HepG2 (cell line): ENCODE measurements around the gene PERCC1. TPM values are rescaled to one million over a fixed set of nuclear protein-coding genes. Genes with fewer than 3 reads are reported as not detected.
A peak's percentile ranks its signal among the peaks of the same experiment; 100 is the strongest.

ENCODE experiments used
- BCLAF1 ChIP-seq: fragments of 450-650 bp; IDR thresholded peaks from 2 replicates; pipeline ENCODE4 v1.6.1; 2017; ENCODE audit warnings: mild to moderate bottlenecking
- CBX5 ChIP-seq: sonication (generic); formaldehyde crosslinking; IDR thresholded peaks from 2 replicates; pipeline ENCODE4 v1.4.0; 2020; ENCODE audit warnings: missing genetic modification reagents, borderline replicate concordance
- CEBPB ChIP-seq: IDR thresholded peaks from 2 replicates; pipeline ENCODE4 v1.6.1; 2011; ENCODE audit warnings: low read depth, low read length, improper control_type of control experiment, borderline replicate concordance
- CREBL2 ChIP-seq: sonication (generic); formaldehyde crosslinking; IDR thresholded peaks from 2 replicates; pipeline ENCODE4 v1.8.1; 2023; ENCODE audit warnings: missing genetic modification reagents, mild to moderate bottlenecking, borderline replicate concordance
- JUN ChIP-seq: sonication (generic); formaldehyde crosslinking; IDR thresholded peaks from 2 replicates; pipeline ENCODE4 v1.4.0; 2020; ENCODE audit warnings: mild to moderate bottlenecking, missing genetic modification reagents
- KAT2B ChIP-seq: fragments of 150-350 bp; IDR thresholded peaks from 2 replicates; pipeline ENCODE4 v1.6.1; 2014; ENCODE audit warnings: low read depth, low read length, borderline replicate concordance
- MTA3 ChIP-seq: sonication (generic); formaldehyde crosslinking; IDR thresholded peaks from 2 replicates; pipeline ENCODE4 v1.4.0; 2020; ENCODE audit warnings: missing genetic modification reagents
- PAF1 ChIP-seq: IDR thresholded peaks from 2 replicates; pipeline ENCODE4 v1.6.1; 2016; ENCODE audit warnings: missing genetic modification reagents, missing compliant biosample characterization
- TBL1XR1 ChIP-seq: fragments of 150-350 bp; IDR thresholded peaks from 2 replicates; pipeline ENCODE4 v1.6.1; 2014; ENCODE audit warnings: borderline replicate concordance, low read length; ENCODE audit not compliant: partially characterized antibody
- TBX3 ChIP-seq: fragments of 450-650 bp; IDR thresholded peaks from 2 replicates; pipeline ENCODE4 v1.6.1; 2017; ENCODE audit warnings: antibody characterized with exemption, mild to moderate bottlenecking, inconsistent platforms, borderline replicate concordance
- XBP1 ChIP-seq: sonication (generic); formaldehyde crosslinking; IDR thresholded peaks from 2 replicates; pipeline ENCODE4 v1.5.0; 2020; ENCODE audit warnings: missing genetic modification reagents
- ZBTB7A ChIP-seq: sonication (generic); formaldehyde crosslinking; IDR thresholded peaks from 2 replicates; pipeline ENCODE4 v1.8.0; 2022; ENCODE audit warnings: mild to moderate bottlenecking, missing genetic modification reagents
- ZNF138 ChIP-seq: sonication (generic); formaldehyde crosslinking; IDR thresholded peaks from 2 replicates; pipeline ENCODE4 v1.5.0; 2020; ENCODE audit warnings: mild to moderate bottlenecking, low read depth, missing genetic modification reagents
- ZNF205 ChIP-seq: IDR thresholded peaks from 2 replicates; pipeline ENCODE4 v1.6.1; 2018; ENCODE audit warnings: missing biosample characterization, missing genetic modification reagents
- ZNF251 ChIP-seq: sonication (generic); formaldehyde crosslinking; IDR thresholded peaks from 2 replicates; pipeline ENCODE4 v1.9.0; 2021; ENCODE audit warnings: mild to moderate bottlenecking, missing genetic modification reagents
- ZNF292 ChIP-seq: sonication (generic); formaldehyde crosslinking; IDR thresholded peaks from 2 replicates; pipeline ENCODE4 v1.8.1; 2022; ENCODE audit warnings: mild to moderate bottlenecking, low read depth, missing genetic modification reagents, borderline replicate concordance
- ZNF317 ChIP-seq: sonication (generic); formaldehyde crosslinking; IDR thresholded peaks from 2 replicates; pipeline ENCODE4 v1.5.0; 2020; ENCODE audit warnings: mild to moderate bottlenecking, missing genetic modification reagents
- ZNF350 ChIP-seq: sonication (generic); formaldehyde crosslinking; IDR thresholded peaks from 2 replicates; pipeline ENCODE4 v1.4.0; 2020; ENCODE audit warnings: mild to moderate bottlenecking, low read depth, missing genetic modification reagents, borderline replicate concordance
- ZNF484 ChIP-seq: sonication (generic); formaldehyde crosslinking; IDR thresholded peaks from 2 replicates; pipeline ENCODE4 v1.5.1; 2020; ENCODE audit warnings: mild to moderate bottlenecking, low read depth, missing genetic modification reagents, borderline replicate concordance
- ZNF496 ChIP-seq: sonication (generic); formaldehyde crosslinking; IDR thresholded peaks from 2 replicates; pipeline ENCODE4 v1.8.1; 2023; ENCODE audit warnings: mild to moderate bottlenecking, moderate library complexity, missing genetic modification reagents; ENCODE audit not compliant: insufficient replicate concordance
- ZNF776 ChIP-seq: sonication (generic); formaldehyde crosslinking; IDR thresholded peaks from 2 replicates; pipeline ENCODE4 v1.4.0; 2020; ENCODE audit warnings: mild to moderate bottlenecking, missing genetic modification reagents
- ZSCAN30 ChIP-seq: sonication (generic); formaldehyde crosslinking; IDR thresholded peaks from 2 replicates; pipeline ENCODE4 v1.5.0; 2020; ENCODE audit warnings: mild to moderate bottlenecking, missing genetic modification reagents
- polyA plus RNA-seq, 8 experiments: library from polyadenylated mRNA; depleted of rRNA in 3 of 8; stranded (reverse) in 7 of 8; unstranded in 1 of 8; fragments of >200 nt; fragmentation: Illumina TruSeq in 4 of 8; extraction: Trizol in 4 of 8; gene quantifications; 2 replicates each; pipeline versions ENCODE4 v1.2.1 to v1.2.3, GENCODE V29; 2011 to 2016; ENCODE audit warnings: low read depth in 4 of 8, missing spikeins in 1 of 8, mixed read lengths in 1 of 8; ENCODE audit not compliant: insufficient read depth in 1 of 8
- total RNA-seq, 5 experiments: library from RNA; depleted of rRNA; stranded (reverse); fragments of >200 nt; fragmentation: Illumina TruSeq; extraction: Trizol; gene quantifications; 2 replicates each; pipeline ENCODE4 v1.2.3, GENCODE V29; 2016; ENCODE audit warnings: low read depth in 1 of 5
- TF ChIP-seq, protein P1 (sequence below): sonication (generic); formaldehyde crosslinking; conservative IDR thresholded peaks from 2 replicates; pipeline ENCODE4 v1.4.0; 2020; ENCODE audit warnings: missing genetic modification reagents
- TF ChIP-seq, protein P2 (sequence below): sonication (generic); formaldehyde crosslinking; IDR thresholded peaks from 2 replicates; pipeline ENCODE4 v1.8.1; 2023; ENCODE audit warnings: mild to moderate bottlenecking, missing genetic modification reagents

The PERCC1 gene
- total and polyA plus RNA-seq, 2 of the 13 experiments (the other 11 are each of a cell fraction or from before 2014, with no cell fraction given), result 0.15 TPM; not detected in 1

GRCh38 chr16:1474796-1475551, 44.1 kb downstream of the PERCC1 start, which contains the start of gene CLCN7 (continued):
- TF ChIP-seq TBL1XR1 (no peak), BCLAF1 (no peak), ZSCAN30 (0 out of 2 replicates have a peak, but pooled peaks have one; percentile 75), PAF1 (CRISPR knock-in tag) (no peak), ZNF205 (CRISPR knock-in tag) (peak; percentile 88; the same call in 1 of the 2 replicates), CBX5 (peak; percentile 26; the same call in 1 of the 2 replicates), KAT2B (no peak), CREBL2 (CRISPR knock-in tag) (peak; percentile 93; the same call in 1 of the 2 replicates), CEBPB (no peak), ZBTB7A (peak; percentile 48; the same call in 1 of the 2 replicates), ZNF251 (CRISPR knock-in tag) (no peak), ZNF317 (CRISPR knock-in tag) (no peak), JUN (CRISPR knock-in tag) (peak; percentile 77), ZNF350 (CRISPR knock-in tag) (no peak), TBX3 (no peak), XBP1 (CRISPR knock-in tag) (peak; percentile 78; the same call in 1 of the 2 replicates), MTA3 (CRISPR knock-in tag) (no peak), ZNF484 (no peak; the same call in 1 of the 2 replicates), ZNF138 (peak; percentile 73), ZNF496 (no peak), ZNF292 (CRISPR knock-in tag) (no peak), ZNF776 (CRISPR knock-in tag) (peak; percentile 93; the same call in 1 of the 2 replicates)
- TF ChIP-seq, protein P1, sequence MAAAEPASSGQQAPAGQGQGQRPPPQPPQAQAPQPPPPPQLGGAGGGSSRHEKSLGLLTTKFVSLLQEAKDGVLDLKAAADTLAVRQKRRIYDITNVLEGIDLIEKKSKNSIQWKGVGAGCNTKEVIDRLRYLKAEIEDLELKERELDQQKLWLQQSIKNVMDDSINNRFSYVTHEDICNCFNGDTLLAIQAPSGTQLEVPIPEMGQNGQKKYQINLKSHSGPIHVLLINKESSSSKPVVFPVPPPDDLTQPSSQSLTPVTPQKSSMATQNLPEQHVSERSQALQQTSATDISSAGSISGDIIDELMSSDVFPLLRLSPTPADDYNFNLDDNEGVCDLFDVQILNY (CRISPR knock-in tag), result peak; percentile 80
- TF ChIP-seq, protein P2, sequence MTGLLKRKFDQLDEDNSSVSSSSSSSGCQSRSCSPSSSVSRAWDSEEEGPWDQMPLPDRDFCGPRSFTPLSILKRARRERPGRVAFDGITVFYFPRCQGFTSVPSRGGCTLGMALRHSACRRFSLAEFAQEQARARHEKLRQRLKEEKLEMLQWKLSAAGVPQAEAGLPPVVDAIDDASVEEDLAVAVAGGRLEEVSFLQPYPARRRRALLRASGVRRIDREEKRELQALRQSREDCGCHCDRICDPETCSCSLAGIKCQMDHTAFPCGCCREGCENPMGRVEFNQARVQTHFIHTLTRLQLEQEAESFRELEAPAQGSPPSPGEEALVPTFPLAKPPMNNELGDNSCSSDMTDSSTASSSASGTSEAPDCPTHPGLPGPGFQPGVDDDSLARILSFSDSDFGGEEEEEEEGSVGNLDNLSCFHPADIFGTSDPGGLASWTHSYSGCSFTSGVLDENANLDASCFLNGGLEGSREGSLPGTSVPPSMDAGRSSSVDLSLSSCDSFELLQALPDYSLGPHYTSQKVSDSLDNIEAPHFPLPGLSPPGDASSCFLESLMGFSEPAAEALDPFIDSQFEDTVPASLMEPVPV (CRISPR knock-in tag), result peak; percentile 91; the same call in 1 of the 2 replicates
